ENCODE results near the gene SYNE2. TPM values are rescaled to one million over a fixed set of nuclear protein-coding genes. Genes with fewer than 3 reads are reported as not detected.
"Not testable (repeated sequence)": the region's sequence is repeated elsewhere in the genome, so short reads cannot be mapped to it uniquely, and the experiment has no call there.

The SYNE2 gene
- total RNA-seq, 2 donors from 2014 or later: 147 to 153 TPM

DNA sequence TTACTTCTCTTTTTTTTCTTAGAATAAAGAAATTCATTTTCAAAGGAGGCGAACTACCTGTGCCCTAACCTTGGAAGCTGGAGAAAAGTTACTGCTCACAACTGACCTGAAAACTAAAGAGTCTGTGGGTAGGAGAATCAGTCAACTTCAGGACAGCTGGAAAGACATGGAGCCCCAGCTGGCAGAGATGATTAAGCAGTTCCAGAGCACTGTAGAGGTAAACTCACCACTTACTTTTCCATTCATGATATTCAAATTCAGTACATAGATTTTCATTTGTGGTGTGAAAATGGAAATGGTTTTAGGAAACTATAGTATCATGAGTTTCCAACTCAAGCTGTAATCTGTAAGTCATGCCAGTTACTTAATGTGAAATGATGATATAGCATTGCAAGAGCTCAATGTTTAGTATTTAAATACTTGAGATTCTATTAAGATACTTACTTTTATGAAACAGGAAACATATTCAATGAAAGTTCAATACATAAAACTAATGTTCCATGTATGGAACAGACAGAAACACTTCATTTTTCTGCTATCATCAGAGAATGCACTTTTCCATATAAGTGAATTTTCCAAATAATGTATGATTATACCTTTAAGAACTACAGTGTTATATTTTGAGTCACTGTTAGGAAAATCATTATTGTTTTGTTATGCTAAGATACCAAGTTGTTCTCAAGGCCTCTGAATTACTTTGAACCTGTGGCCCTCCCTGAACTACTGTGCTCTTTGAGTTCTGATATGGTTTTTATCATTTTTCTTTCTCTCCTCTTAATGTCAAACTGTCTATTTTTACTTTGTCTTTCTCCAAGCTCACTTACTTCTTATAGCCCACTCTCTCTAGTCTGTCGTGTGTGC is 322.3 kb downstream of the SYNE2 start:
- DNase-seq: no peak
- Histone ChIP-seq H3K27me3 (no peaks in the 10 kb centered on the region), H3K36me3 (no peaks in the 10 kb centered on the region), H3K4me1 (no peaks in the 10 kb centered on the region), H3K4me3 (no peak overlapping the region), H3K27ac (no peak overlapping the region), H3K9me3 (no peaks in the 10 kb centered on the region), H3K9ac (ENCODE audit: low read depth in 2 of 2, low read length in 2 of 2) (no peak overlapping the region)
- intact Hi-C loops (cut with DNase I): no loop called here
- no peak for TF ChIP-seq CTCF (IDR thresholded peaks at IDR 0.05)

DNA sequence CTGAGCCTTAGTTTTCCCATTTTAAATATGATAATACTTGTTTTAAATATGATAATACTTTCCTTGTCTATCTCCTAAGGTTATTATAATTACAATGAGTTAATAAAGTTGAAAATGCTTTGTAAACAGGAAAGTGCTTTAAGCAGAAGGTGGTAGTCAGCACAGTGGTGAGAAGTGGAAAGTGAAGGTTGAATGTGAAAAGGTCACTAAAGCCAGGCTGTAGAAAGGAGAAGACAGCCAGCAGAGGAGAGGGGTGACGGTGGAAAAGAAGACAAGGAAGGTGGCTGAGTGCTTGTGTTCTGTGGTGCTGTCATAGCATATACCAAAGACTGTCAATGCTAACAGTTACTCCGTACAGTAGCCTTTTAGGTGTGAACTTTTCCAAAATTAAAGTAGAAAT is 323.5 kb downstream of the SYNE2 start:
- H3K27me3 ChIP-seq: no peaks in the 10 kb centered on the region
- H3K4me3 ChIP-seq: no peak overlapping the region
- intact Hi-C loops (cut with DNase I): no loop called here
- DNase-seq: no peak
- no peaks in the 10 kb centered on the region for H3K9me3 ChIP-seq
- no peak overlapping the region for H3K27ac ChIP-seq
- H3K4me1 ChIP-seq: no peaks in the 10 kb centered on the region
- H3K36me3 ChIP-seq: no peaks in the 10 kb centered on the region
- H3K9ac ChIP-seq (ENCODE audit: low read depth in 2 of 2, low read length in 2 of 2): no peak overlapping the region
- TF ChIP-seq CTCF (IDR thresholded peaks at IDR 0.05): no peak

GRCh38 chr14:64178814-64179213 is 326.0 kb downstream of the SYNE2 start:
- Histone ChIP-seq H3K9me3 (no peaks in the 10 kb centered on the region), H3K27me3 (no peaks in the 10 kb centered on the region), H3K27ac (no peak overlapping the region), H3K36me3 (no peaks in the 10 kb centered on the region), H3K9ac (ENCODE audit: low read depth in 2 of 2, low read length in 2 of 2) (no peak overlapping the region), H3K4me1 (no peaks in the 10 kb centered on the region), H3K4me3 (no peak overlapping the region)
- no peak for DNase-seq
- no peak for TF ChIP-seq CTCF (IDR thresholded peaks at IDR 0.05)
- intact Hi-C loops (cut with DNase I): no loop called here

- DNase-seq; intact Hi-C loops (cut with DNase I): not testable (repeated sequence)
These were observed 330.1 kb downstream of the SYNE2 start for GRCh38 chr14:64182908-64183307.

GRCh38 chr14:64184103-64184729 is 331.4 kb downstream of the SYNE2 start:
- no peak overlapping the region for H3K27ac ChIP-seq
- intact Hi-C loops (cut with DNase I): no loop called here
- no peaks in the 10 kb centered on the region for H3K9me3 ChIP-seq
- no peak overlapping the region for H3K4me3 ChIP-seq
- TF ChIP-seq CTCF (IDR thresholded peaks at IDR 0.05): no peak
- no peak overlapping the region for H3K9ac ChIP-seq (ENCODE audit: low read depth in 2 of 2, low read length in 2 of 2)
- no peaks in the 10 kb centered on the region for H3K27me3 ChIP-seq
- H3K36me3 ChIP-seq: no peaks in the 10 kb centered on the region
- no peaks in the 10 kb centered on the region for H3K4me1 ChIP-seq
- DNase-seq: no peak

More at GRCh38 chr14:64182908-64183307, 330.1 kb downstream of the SYNE2 start:
- H3K9me3 ChIP-seq; H3K4me1 ChIP-seq; H3K27me3 ChIP-seq; H3K36me3 ChIP-seq; H3K9ac ChIP-seq (ENCODE audit: low read depth in 2 of 2, low read length in 2 of 2); H3K4me3 ChIP-seq; H3K27ac ChIP-seq: not testable (repeated sequence)

DNA sequence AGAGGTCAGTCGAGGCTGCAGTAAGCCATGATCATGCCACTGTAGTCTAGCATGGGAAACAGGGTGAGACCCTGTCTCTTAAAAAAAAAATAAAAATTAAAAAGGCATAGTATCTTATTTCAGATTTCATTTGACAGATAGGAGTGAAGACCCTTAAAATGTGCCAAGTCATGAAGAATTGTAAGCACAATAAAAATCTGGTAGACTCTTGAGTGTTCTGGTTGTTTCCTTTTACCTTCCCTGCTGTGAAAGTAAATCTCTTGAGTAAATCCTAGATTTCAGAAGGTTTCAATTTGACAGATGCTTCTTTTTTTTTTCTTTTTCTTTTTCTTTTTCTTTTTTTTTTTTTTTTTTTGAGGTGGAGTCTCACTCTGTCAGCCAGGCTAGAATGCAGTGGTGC is 332.4 kb downstream of the SYNE2 start:
- Histone ChIP-seq H3K4me3 (no peak overlapping the region), H3K27me3 (no peaks in the 10 kb centered on the region), H3K9me3 (no peaks in the 10 kb centered on the region), H3K9ac (ENCODE audit: low read depth in 2 of 2, low read length in 2 of 2) (no peak overlapping the region), H3K36me3 (no peaks in the 10 kb centered on the region), H3K27ac (no peak overlapping the region), H3K4me1 (no peaks in the 10 kb centered on the region)
- no peak for TF ChIP-seq CTCF (IDR thresholded peaks at IDR 0.05)
- intact Hi-C loops (cut with DNase I): no loop called here
- no peak for DNase-seq
